Mesendoderm (in vitro differentiated cells): ENCODE results near the gene RHOD.
A peak's percentile ranks its signal among the peaks of the same experiment; 100 is the strongest.

ENCODE experiments used
- DNase-seq: peaks from one replicate; pipeline ENCODE4 v3.0.0; 2013
- H2AK5ac ChIP-seq: 2 replicates; pipeline ENCODE4 v1.6.1; 2013; ENCODE audit warnings: low read length, inconsistent platforms
- H2BK120ac ChIP-seq: 2 replicates; pipeline ENCODE4 v1.6.1; 2013; ENCODE audit warnings: low read depth, mild to moderate bottlenecking, low read length, moderate library complexity, mixed read lengths
- H2BK15ac ChIP-seq: replicated peaks from 2 replicates; pipeline ENCODE4 v1.6.1; 2013; ENCODE audit warnings: low read depth, mild to moderate bottlenecking, moderate library complexity
- H2BK5ac ChIP-seq: 2 replicates; pipeline ENCODE4 v1.6.1; 2013; ENCODE audit warnings: low read length, inconsistent platforms
- H3K18ac ChIP-seq: 2 replicates; pipeline ENCODE4 v1.6.1; 2013; ENCODE audit warnings: mild to moderate bottlenecking, low read length, mixed read lengths
- H3K23ac ChIP-seq: one replicate; pipeline ENCODE4 v1.6.1; 2013; ENCODE audit warnings: low read length
- H3K27ac ChIP-seq: 2 replicates; pipeline ENCODE4 v1.5.1; 2013; ENCODE audit warnings: low read depth, mild to moderate bottlenecking, inconsistent platforms, low read length, moderate library complexity
- H3K27me3 ChIP-seq: 2 replicates; pipeline ENCODE4 v1.6.1; 2013; ENCODE audit warnings: low read length, control low read depth, mild to moderate bottlenecking, inconsistent platforms; ENCODE audit not compliant: insufficient read depth, poor library complexity
- H3K36me3 ChIP-seq: 2 replicates; pipeline ENCODE4 v1.6.1; 2013; ENCODE audit warnings: low read length, inconsistent platforms; ENCODE audit not compliant: control insufficient read depth, insufficient read depth
- H3K4ac ChIP-seq: one replicate; pipeline ENCODE4 v1.6.1; 2013; ENCODE audit warnings: low read depth, mild to moderate bottlenecking, low read length, moderate library complexity
- H3K4me1 ChIP-seq: 2 replicates; pipeline ENCODE4 v1.6.1; 2013; ENCODE audit warnings: low read depth, low read length, inconsistent platforms; ENCODE audit not compliant: control insufficient read depth
- H3K4me2 ChIP-seq: 2 replicates; pipeline ENCODE4 v1.6.1; 2013; ENCODE audit warnings: low read length
- H3K4me3 ChIP-seq: 2 replicates; pipeline ENCODE4 v1.5.1; 2013; ENCODE audit warnings: mild to moderate bottlenecking, low read length
- H3K56ac ChIP-seq: one replicate; pipeline ENCODE4 v1.6.1; 2013; ENCODE audit warnings: low read length
- H3K79me1 ChIP-seq: 2 replicates; pipeline ENCODE4 v1.6.1; 2013; ENCODE audit warnings: low read length, inconsistent platforms
- H3K79me2 ChIP-seq: 2 replicates; pipeline ENCODE4 v1.6.1; 2013; ENCODE audit warnings: mild to moderate bottlenecking, low read length; ENCODE audit not compliant: control insufficient read depth, insufficient read depth
- H3K9ac ChIP-seq: 2 replicates; pipeline ENCODE4 v1.6.1; 2013; ENCODE audit warnings: low read length, inconsistent platforms
- H4K5ac ChIP-seq: one replicate; pipeline ENCODE4 v1.6.1; 2013; ENCODE audit warnings: low read length
- H4K8ac ChIP-seq: one replicate; pipeline ENCODE4 v1.6.1; 2013; ENCODE audit warnings: low read depth, mild to moderate bottlenecking, control low read depth, low read length, moderate library complexity
- WGBS: extraction: QIAGEN DNeasy Blood & Tissue Kit; methylation state at CpG from one replicate; pipeline ENCODE4 v1.1.7; 2013; ENCODE audit warnings: low lambda C conversion rate, missing lambda C conversion rate; ENCODE audit not compliant: insufficient coverage; ENCODE audit errors: extremely low coverage; 5-methylcytosine and 5-hydroxymethylcytosine counted together

Gene RHOD

GRCh38 chr11:67057205-67057672 is 592 bp downstream of the RHOD start:
- no peak overlapping the region for H2BK15ac ChIP-seq
- DNase-seq: peak; percentile 70
- H4K8ac ChIP-seq: no peak overlapping the region
- peak overlapping the region; percentile 11 for H3K18ac ChIP-seq
- H4K5ac ChIP-seq: no peak overlapping the region
- H3K4me1 ChIP-seq: peaks cover 4% of the 10 kb centered on the region
- H2BK5ac ChIP-seq: peak overlapping the region; percentile 17
- H3K79me1 ChIP-seq: no peaks in the 10 kb centered on the region
- peak overlapping the region; percentile 40 for H3K4me3 ChIP-seq
- peak overlapping the region; percentile 82 for H3K9ac ChIP-seq
- peak overlapping the region; percentile 5 for H2AK5ac ChIP-seq
- H2BK120ac ChIP-seq: no peak overlapping the region
- H3K27me3 ChIP-seq: no peaks in the 10 kb centered on the region
- no peaks in the 10 kb centered on the region for H3K79me2 ChIP-seq
- peak overlapping the region; percentile 94 for H3K56ac ChIP-seq
- peak overlapping the region; percentile 29 for H3K23ac ChIP-seq
- H3K4ac ChIP-seq: no peak overlapping the region
- H3K36me3 ChIP-seq: no peaks in the 10 kb centered on the region
- no CpG with 5 or more reads among the region's 10 CpGs for WGBS
- peak overlapping the region; percentile 71 for H3K4me2 ChIP-seq
- H3K27ac ChIP-seq: no peak overlapping the region

DNA sequence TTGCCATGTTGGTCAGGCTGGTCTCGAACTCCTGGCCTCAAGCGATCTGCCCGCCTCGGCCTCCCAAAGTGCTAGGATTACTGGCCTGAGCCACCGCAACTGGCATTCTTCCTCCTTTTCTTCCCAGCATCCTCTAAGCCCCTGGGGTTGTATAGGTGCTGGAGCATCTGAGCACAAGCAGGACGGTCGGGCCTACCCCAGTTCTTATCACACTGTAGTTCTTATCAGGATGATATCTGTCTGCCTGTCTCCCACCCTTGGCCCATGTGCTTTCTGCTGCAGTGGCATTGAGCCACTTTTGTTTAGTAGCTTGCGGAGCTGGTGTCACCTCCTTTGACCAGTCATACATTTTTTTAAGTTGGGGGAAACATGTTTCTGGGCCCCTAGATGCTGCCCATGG is 1.9 kb downstream of the RHOD start:
- Histone ChIP-seq H3K27me3 (no peaks in the 10 kb centered on the region), H2BK5ac (no peak overlapping the region), H2BK120ac (no peak overlapping the region), H3K4me2 (no peak overlapping the region), H3K4me1 (peaks cover 4% of the 10 kb centered on the region), H3K56ac (no peak overlapping the region), H2AK5ac (no peak overlapping the region), H3K79me2 (no peaks in the 10 kb centered on the region), H2BK15ac (no peak overlapping the region), H3K9ac (no peak overlapping the region), H3K27ac (no peak overlapping the region), H3K79me1 (no peaks in the 10 kb centered on the region), H3K23ac (no peak overlapping the region), H4K8ac (no peak overlapping the region), H4K5ac (no peak overlapping the region), H3K4me3 (no peak overlapping the region), H3K4ac (no peak overlapping the region), H3K18ac (no peak overlapping the region), H3K36me3 (no peaks in the 10 kb centered on the region)
- peak; percentile 64 for DNase-seq
- WGBS: no CpG with 5 or more reads among the region's 8 CpGs

GRCh38 chr11:67059671-67060070 is 3.0 kb downstream of the RHOD start:
- H2BK120ac ChIP-seq: no peak overlapping the region
- no peak overlapping the region for H4K8ac ChIP-seq
- no peaks in the 10 kb centered on the region for H3K36me3 ChIP-seq
- peaks cover 4% of the 10 kb centered on the region for H3K4me1 ChIP-seq
- no peak overlapping the region for H3K4me3 ChIP-seq
- no peak overlapping the region for H3K27ac ChIP-seq
- no peaks in the 10 kb centered on the region for H3K79me2 ChIP-seq
- H3K4me2 ChIP-seq: no peak overlapping the region
- no peak overlapping the region for H3K4ac ChIP-seq
- no peak overlapping the region for H3K56ac ChIP-seq
- no peaks in the 10 kb centered on the region for H3K79me1 ChIP-seq
- no CpG with 5 or more reads among the region's 3 CpGs for WGBS
- no peak overlapping the region for H2BK5ac ChIP-seq
- no peak for DNase-seq
- no peak overlapping the region for H3K18ac ChIP-seq
- H3K27me3 ChIP-seq: no peaks in the 10 kb centered on the region
- H3K9ac ChIP-seq: no peak overlapping the region
- H2BK15ac ChIP-seq: no peak overlapping the region
- H3K23ac ChIP-seq: no peak overlapping the region
- H4K5ac ChIP-seq: no peak overlapping the region
- no peak overlapping the region for H2AK5ac ChIP-seq

- DNase-seq: no peak
- no peak overlapping the region for H2BK5ac ChIP-seq
- H3K27ac ChIP-seq: no peak overlapping the region
- H3K79me1 ChIP-seq: no peaks in the 10 kb centered on the region
- no peak overlapping the region for H2AK5ac ChIP-seq
- no peak overlapping the region for H4K5ac ChIP-seq
- H3K4me2 ChIP-seq: no peak overlapping the region
- H2BK15ac ChIP-seq: no peak overlapping the region
- no peak overlapping the region for H3K4ac ChIP-seq
- peak overlapping the region; percentile 15 for H3K56ac ChIP-seq
- no peak overlapping the region for H3K9ac ChIP-seq
- H4K8ac ChIP-seq: no peak overlapping the region
- WGBS: no CpG with 5 or more reads among the region's 7 CpGs
- H2BK120ac ChIP-seq: no peak overlapping the region
- no peak overlapping the region for H3K18ac ChIP-seq
- no peaks in the 10 kb centered on the region for H3K36me3 ChIP-seq
- H3K23ac ChIP-seq: no peak overlapping the region
- no peaks in the 10 kb centered on the region for H3K27me3 ChIP-seq
- H3K79me2 ChIP-seq: no peaks in the 10 kb centered on the region
- no peak overlapping the region for H3K4me3 ChIP-seq
- peaks cover 4% of the 10 kb centered on the region for H3K4me1 ChIP-seq
Measured at GRCh38 chr11:67060111-67060522, 3.5 kb downstream of the RHOD start.

- no peak overlapping the region for H2BK120ac ChIP-seq
- no peak overlapping the region for H3K23ac ChIP-seq
- H3K4me3 ChIP-seq: no peak overlapping the region
- no peak overlapping the region for H3K4ac ChIP-seq
- no peak overlapping the region for H3K4me2 ChIP-seq
- no peaks in the 10 kb centered on the region for H3K36me3 ChIP-seq
- no peak overlapping the region for H4K5ac ChIP-seq
- H3K79me1 ChIP-seq: no peaks in the 10 kb centered on the region
- no peak overlapping the region for H3K9ac ChIP-seq
- H2BK5ac ChIP-seq: no peak overlapping the region
- H2BK15ac ChIP-seq: no peak overlapping the region
- H3K18ac ChIP-seq: no peak overlapping the region
- no peak overlapping the region for H3K27ac ChIP-seq
- no peak overlapping the region for H4K8ac ChIP-seq
- H3K79me2 ChIP-seq: no peaks in the 10 kb centered on the region
- H3K27me3 ChIP-seq: no peaks in the 10 kb centered on the region
- WGBS: no CpG with 5 or more reads among the region's 13 CpGs
- DNase-seq: no peak
- H3K4me1 ChIP-seq: no peaks in the 10 kb centered on the region
- no peak overlapping the region for H2AK5ac ChIP-seq
- no peak overlapping the region for H3K56ac ChIP-seq
Measured at GRCh38 chr11:67062526-67063373, 6.1 kb downstream of the RHOD start.
